Measurements from ENCODE around the gene XPA. TPM values are rescaled to one million over a fixed set of nuclear protein-coding genes. Genes with fewer than 3 reads are reported as not detected.
"Not testable (repeated sequence)": the region's sequence is repeated elsewhere in the genome, so short reads cannot be mapped to it uniquely, and the experiment has no call there.

The XPA gene
- polyA plus RNA-seq (ENCODE audit: insufficient read length in 3 of 3): 10 to 100 TPM; 35.0 to 39.2 (median 38.7) TPM

GRCh38 chr9:97696803-97697601 is at the start of gene XPA:
Gene XPA (minus strand): TSS chr9:97697340. CDS start chr9:97697292, 48 bp downstream.
- peak; percentile 84 to 91 (median 86) for DNase-seq (ENCODE audit: low read depth in 3 of 3, low spot score in 2 of 3)

- no peak for DNase-seq (ENCODE audit: low read depth in 3 of 3, low spot score in 2 of 3)
These were observed 47.9 kb upstream of the XPA start for GRCh38 chr9:97744710-97745708.

GRCh38 chr9:97744025-97744424 is 46.9 kb upstream of the XPA start:
- DNase-seq (ENCODE audit: low read depth in 3 of 3, low spot score in 2 of 3): not testable (repeated sequence)

GRCh38 chr9:97742545-97742944 is 45.4 kb upstream of the XPA start:
- no peak for DNase-seq (ENCODE audit: low read depth in 3 of 3, low spot score in 2 of 3)

GRCh38 chr9:97741947-97742346 is 44.8 kb upstream of the XPA start:
- DNase-seq (ENCODE audit: low read depth in 3 of 3, low spot score in 2 of 3): no peak

GRCh38 chr9:97740848-97741821 is 44.0 kb upstream of the XPA start:
- peak; percentile 16 to 39 (median 19) for DNase-seq (ENCODE audit: low read depth in 3 of 3, low spot score in 2 of 3)

GRCh38 chr9:97737429-97737828 is 40.3 kb upstream of the XPA start:
- no peak for DNase-seq (ENCODE audit: low read depth in 3 of 3, low spot score in 2 of 3)

- no peak for DNase-seq (ENCODE audit: low read depth in 3 of 3, low spot score in 2 of 3)
These were observed 38.0 kb upstream of the XPA start for GRCh38 chr9:97735070-97735600.

GRCh38 chr9:97726716-97727115 is 29.6 kb upstream of the XPA start:
- no peak for DNase-seq (ENCODE audit: low read depth in 3 of 3, low spot score in 2 of 3)

- DNase-seq (ENCODE audit: low read depth in 3 of 3, low spot score in 2 of 3): no peak
These were observed 26.7 kb upstream of the XPA start for GRCh38 chr9:97723819-97724218.

GRCh38 chr9:97722331-97722730 is 25.2 kb upstream of the XPA start:
- no peak for DNase-seq (ENCODE audit: low read depth in 3 of 3, low spot score in 2 of 3)

GRCh38 chr9:97721396-97721795 is 24.3 kb upstream of the XPA start:
- DNase-seq (ENCODE audit: low read depth in 3 of 3, low spot score in 2 of 3): no peak

GRCh38 chr9:97717866-97718265 is 20.7 kb upstream of the XPA start:
- no peak for DNase-seq (ENCODE audit: low read depth in 3 of 3, low spot score in 2 of 3)

- DNase-seq (ENCODE audit: low read depth in 3 of 3, low spot score in 2 of 3): no peak
These were observed 17.3 kb upstream of the XPA start for GRCh38 chr9:97714435-97714834.

- no peak for DNase-seq (ENCODE audit: low read depth in 3 of 3, low spot score in 2 of 3)
These were observed 14.1 kb upstream of the XPA start for GRCh38 chr9:97711223-97711626.

GRCh38 chr9:97710356-97711222 is 13.4 kb upstream of the XPA start:
- DNase-seq (ENCODE audit: low read depth in 3 of 3, low spot score in 2 of 3): peak; percentile 47 to 56 (median 52)

GRCh38 chr9:97706246-97706645 is 9.1 kb upstream of the XPA start:
- DNase-seq (ENCODE audit: low read depth in 3 of 3, low spot score in 2 of 3): no peak

- no peak for DNase-seq (ENCODE audit: low read depth in 3 of 3, low spot score in 2 of 3)
These were observed 8.3 kb upstream of the XPA start for GRCh38 chr9:97705354-97705950.

- no peak for DNase-seq (ENCODE audit: low read depth in 3 of 3, low spot score in 2 of 3)
These were observed 7.7 kb upstream of the XPA start for GRCh38 chr9:97704851-97705250.

Measured in right renal cortex interstitium (tissue), 3 donors.